Heart right ventricle (tissue), 16 donors: Measurements from ENCODE around the gene AGT. TPM values are rescaled to one million over a fixed set of nuclear protein-coding genes. Genes with fewer than 3 reads are reported as not detected.
"Not testable (repeated sequence)": the region's sequence is repeated elsewhere in the genome, so short reads cannot be mapped to it uniquely, and the experiment has no call there.

Experiments used
- ATAC-seq, 8 donors: fragments of 200-7000 bp; cut with Tn5 transposase; one replicate each; pipeline ENCODE4 v1.9.1; 2020; ENCODE audit warnings: mild to moderate bottlenecking in 8 of 8, moderate library complexity in 8 of 8, moderate number of reproducible peaks in 1 of 8
- DNase-seq, 2 donors: peaks; one replicate each; pipeline ENCODE4 v3.0.0-alpha.2; 2020
- H3K27ac ChIP-seq, 10 donors: fragments of 200-600 bp; sonication (generic) in 2 of 10; one replicate each; pipeline versions ENCODE4 v1.5.0 to v1.8.0; 2020 to 2022; ENCODE audit warnings: mild to moderate bottlenecking in 3 of 10
- H3K27me3 ChIP-seq, 7 donors: fragments of 200-600 bp; one replicate each; pipeline ENCODE4 v1.8.0; 2021 to 2022; ENCODE audit warnings: mild to moderate bottlenecking in 2 of 7
- H3K36me3 ChIP-seq, 9 donors: fragments of 200-600 bp; sonication (generic) in 1 of 9; one replicate each; pipeline versions ENCODE4 v1.5.0 to v1.8.0; 2020 to 2022; ENCODE audit warnings: mild to moderate bottlenecking in 2 of 9
- H3K4me1 ChIP-seq, 9 donors: fragments of 200-600 bp; sonication (generic) in 1 of 9; one replicate each; pipeline versions ENCODE4 v1.5.0 to v1.8.0; 2020 to 2022; ENCODE audit warnings: mild to moderate bottlenecking in 4 of 9
- H3K4me3 ChIP-seq, 10 donors: fragments of 200-600 bp; sonication (generic) in 2 of 10; one replicate each; pipeline versions ENCODE4 v1.5.0 to v1.8.0; 2020 to 2022; ENCODE audit warnings: mild to moderate bottlenecking in 7 of 10, moderate library complexity in 2 of 10
- H3K9me3 ChIP-seq, 11 donors: fragments of 200-600 bp in 10 of 11; sonication (generic) in 2 of 11; one replicate each; pipeline versions ENCODE4 v1.5.0 to v1.8.0; 2013 to 2022; ENCODE audit warnings: mild to moderate bottlenecking in 2 of 11, control low read depth in 1 of 11, moderate library complexity in 1 of 11
- CTCF ChIP-seq, 9 donors: fragments of 200-600 bp; sonication (generic) in 2 of 9; IDR thresholded peaks; one replicate each; pipeline versions ENCODE4 v1.5.0 to v1.8.0; 2021 to 2022; ENCODE audit warnings: antibody characterized with exemption in 9 of 9, mild to moderate bottlenecking in 5 of 9, moderate library complexity in 1 of 9
- WGBS, 2 donors: extraction: QIAGEN DNeasy Blood & Tissue Kit; methylation state at CpG; one replicate each; pipeline ENCODE4 v1.1.7; 2013; ENCODE audit warnings: inconsistent platforms in 1 of 2; 5-methylcytosine and 5-hydroxymethylcytosine counted together
- intact Hi-C, 10 donors: fragments of 100-400 bp; cut with DNase I; formaldehyde crosslinking; loops; one replicate each; pipeline versions ENCODE4 v1.11.1 to v1.14.2; 2022
- polyA plus RNA-seq, 2 donors: library from polyadenylated mRNA; stranded (reverse); fragments of 200-250 nt; gene quantifications; one replicate each; pipeline ENCODE4 v1.2.3, GENCODE V29; 2013
- total RNA-seq, 10 donors: library from RNA; stranded (reverse); fragmentation: NEBNext Ultra II Directional in 3 of 10; extraction: Animal tissue kit (Norgen Biotek cat#: 25700) in 3 of 10; gene quantifications; one replicate each; pipeline versions ENCODE4 v1.2.1 to v1.2.4, GENCODE V29; 2021 to 2023
- donor health status: Arrhythmogenic right ventricular cardiomyopathy.
- donor health status: ischemic (EF 13 %, LVEDD 7.1; RV severe dilation, severe dysfunction).
- donor health status: healthy with polysubstance abuse.
- donor health status: DM: no; HTN: yes; CAD: no.
- donor health status: DM: no; HTN: no; CAD: no.
- donor health status: ischemic (EF 25% LVEDD 6.9; RV normal size, moderate dysfunction).
- donor health status: ischemic (EF 25% LVEDD 5.7; RV mildly dilated, moderate dysfunction).
- donor health status: healthy.
- donor health status: DM: yes; HTN: yes; CAD: no.
- donor health status: Ischemic cardiomyopathy.
- donor health status: ischemic (EF 35%, LVEDD 5.7; RV mildly dilated, moderate dysfunction).
- donor health status: nonischemic (EF 11% LVEDD 7.7; RV severe dilation, severe dysfunction).
- donor health status: DM: yes; HTN: yes; CAD: no.
- donor health status: PGD.
- donor health status: ischemic (EF 29% LVEDD 5.4; RV normal size, mild dysfunction).
- donor health status: nonischemic (EF 23%, LVEDD 6.1; RV moderate dilation, normal function).

Gene AGT
- total and polyA plus RNA-seq, 12 donors, result 44.2 to 94.7 (median 63.3) TPM

GRCh38 chr1:230699716-230700115 lies 14.2 kb downstream of the AGT start:
- TF ChIP-seq CTCF (IDR thresholded peaks at IDR 0.05), result no peak
- H3K4me3 ChIP-seq, result no peak overlapping the region
- intact Hi-C loops, result loop anchor here in 1 of 10 donors (1.0 kb wide), 1 partner anchor 72 kb away; no protein-coding TSS in a partner anchor
- ATAC-seq (no peak), DNase-seq (no peak)
- H3K36me3 ChIP-seq, result peaks cover 0 to 35% (median 0%) of the 10 kb centered on the region in 9 donors
- peaks cover 0 to 16% (median 0%) of the 10 kb centered on the region in 9 donors for H3K4me1 ChIP-seq
- H3K27me3 ChIP-seq, result no peaks in the 10 kb centered on the region
- no peaks in the 10 kb centered on the region for H3K9me3 ChIP-seq
- WGBS, 2 donors, result 95% methylated on average over 1 of the region's 1 CpG
- H3K27ac ChIP-seq, result no peak overlapping the region

GRCh38 chr1:230698964-230699363 lies 15.0 kb downstream of the AGT start:
- H3K27me3 ChIP-seq, H3K4me3 ChIP-seq, H3K27ac ChIP-seq, DNase-seq, ATAC-seq, H3K9me3 ChIP-seq: not testable (repeated sequence)
- intact Hi-C loops, result loop anchor here in 1 of 10 donors (1.0 kb wide), 1 partner anchor 72 kb away; no protein-coding TSS in a partner anchor
- peaks cover 0 to 16% (median 0%) of the 10 kb centered on the region in 9 donors for H3K4me1 ChIP-seq
- peaks cover 0 to 35% (median 7%) of the 10 kb centered on the region in 9 donors for H3K36me3 ChIP-seq

- 92% methylated on average over 14 of the region's 14 CpGs for WGBS, 2 donors
- intact Hi-C loops, result no loop called here
- TF ChIP-seq CTCF (IDR thresholded peaks at IDR 0.05), result no peak
Measured at GRCh38 chr1:230698130-230698529, 15.8 kb downstream of the AGT start.

GRCh38 chr1:230696722-230697437 lies 17.0 kb downstream of the AGT start:
- no peaks in the 10 kb centered on the region for H3K27me3 ChIP-seq
- no peaks in the 10 kb centered on the region for H3K9me3 ChIP-seq
- ATAC-seq (peak in 4 of 8 donors; percentile 13 to 67 (median 43)), DNase-seq (no peak)
- whole genome bisulfite sequencing, 2 donors, result 82 to 83% methylated on average over 7 of the region's 7 CpGs
- no peak overlapping the region for H3K27ac ChIP-seq
- intact Hi-C loops, result no loop called here
- H3K4me3 ChIP-seq, result no peak overlapping the region
- TF ChIP-seq CTCF (IDR thresholded peaks at IDR 0.05), result no peak
- H3K36me3 ChIP-seq, result peaks cover 0 to 35% (median 12%) of the 10 kb centered on the region in 9 donors
- peaks cover 0 to 16% (median 0%) of the 10 kb centered on the region in 9 donors for H3K4me1 ChIP-seq

More at GRCh38 chr1:230698130-230698529, 15.8 kb downstream of the AGT start:
- Histone ChIP-seq H3K9me3 (no peaks in the 10 kb centered on the region), H3K4me3 (no peak overlapping the region), H3K36me3 (peaks cover 0 to 35% (median 11%) of the 10 kb centered on the region in 9 donors), H3K4me1 (peaks cover 0 to 16% (median 0%) of the 10 kb centered on the region in 9 donors), H3K27ac (no peak overlapping the region), H3K27me3 (no peaks in the 10 kb centered on the region)
- ATAC-seq (no peak), DNase-seq (no peak)

- Histone ChIP-seq H3K27ac (no peak overlapping the region), H3K36me3 (peaks cover 0 to 37% (median 19%) of the 10 kb centered on the region in 9 donors), H3K4me1 (peaks cover 0 to 16% (median 0%) of the 10 kb centered on the region in 9 donors), H3K4me3 (no peak overlapping the region), H3K27me3 (no peaks in the 10 kb centered on the region), H3K9me3 (no peaks in the 10 kb centered on the region)
- no peak for DNase-seq
- ATAC-seq, result no peak
- WGBS, 2 donors, result 70 to 73% methylated on average over 8 of the region's 8 CpGs
- intact Hi-C loops, result no loop called here
- TF ChIP-seq CTCF (IDR thresholded peaks at IDR 0.05), result no peak
Measured at GRCh38 chr1:230696218-230696617, 17.7 kb downstream of the AGT start.
